HepG2 (cell line): ENCODE data around the gene CLASP2. TPM values are rescaled to one million over a fixed set of nuclear protein-coding genes. Genes with fewer than 3 reads are reported as not detected.

Experiments
- polyA plus RNA-seq, 8 experiments: library from polyadenylated mRNA; depleted of rRNA in 3 of 8; stranded (reverse) in 7 of 8; unstranded in 1 of 8; fragments of >200 nt; fragmentation: Illumina TruSeq in 4 of 8; extraction: Trizol in 4 of 8; gene quantifications; 2 replicates each; pipeline versions ENCODE4 v1.2.1 to v1.2.3, GENCODE V29; 2011 to 2016; ENCODE audit warnings: low read depth in 4 of 8, missing spikeins in 1 of 8, mixed read lengths in 1 of 8; ENCODE audit not compliant: insufficient read depth in 1 of 8
- small RNA-seq, 3 experiments: library from RNA; depleted of rRNA; stranded (forward); fragments of <200 nt; gene quantifications; one replicate each; pipeline ENCODE3, GENCODE V24; 2012; ENCODE audit warnings: low read depth in 2 of 3, low replicate concordance in 1 of 3; ENCODE audit not compliant: insufficient read length in 3 of 3, insufficient read depth in 2 of 3
- total RNA-seq, 5 experiments: library from RNA; depleted of rRNA; stranded (reverse); fragments of >200 nt; fragmentation: Illumina TruSeq; extraction: Trizol; gene quantifications; 2 replicates each; pipeline ENCODE4 v1.2.3, GENCODE V29; 2016; ENCODE audit warnings: low read depth in 1 of 5

The CLASP2 gene
- total and polyA plus RNA-seq, 2 of the 13 experiments (the other 11 are each of a cell fraction or from before 2014, with no cell fraction given) = 15.7 to 34.8 TPM

Small RNA genes within 50 kb of the gene (small RNA-seq; reads per million reads assigned to genes)
- gene COX6CP10 (0 reads per million in 3 experiments), gene RNA5SP128 (0 reads per million in 3 experiments)

Other genes with a start within 250 kb of the CLASP2 start
- gene PDCD6IP, start 80.4 kb upstream of the CLASP2 start, total RNA-seq (2016; rRNA removed; fragmentation: Illumina TruSeq; extraction: Trizol) = 62.5 and 116 TPM in 2 replicates
- 83.4 and 85.6 TPM in 2 replicates for gene PDCD6IP, start 80.4 kb upstream of the CLASP2 start, polyA plus RNA-seq (2011; rRNA removed)